PC-3 (cell line): ENCODE measurements around the gene GATC.

Experiments
- CTCF ChIP-seq: fragments of 300-600 bp; sonication (generic); conservative IDR thresholded peaks from 2 replicates; pipeline ENCODE4 v1.5.1; 2017; ENCODE audit warnings: antibody characterized with exemption, low read depth, mild to moderate bottlenecking, low read length
- EZH2phosphoT487 ChIP-seq: fragments of 300-600 bp; sonication (generic); IDR thresholded peaks from 2 replicates; pipeline ENCODE4 v1.6.1; 2018; ENCODE audit warnings: mild to moderate bottlenecking, antibody characterized with exemption, low read length, borderline replicate concordance

DNA sequence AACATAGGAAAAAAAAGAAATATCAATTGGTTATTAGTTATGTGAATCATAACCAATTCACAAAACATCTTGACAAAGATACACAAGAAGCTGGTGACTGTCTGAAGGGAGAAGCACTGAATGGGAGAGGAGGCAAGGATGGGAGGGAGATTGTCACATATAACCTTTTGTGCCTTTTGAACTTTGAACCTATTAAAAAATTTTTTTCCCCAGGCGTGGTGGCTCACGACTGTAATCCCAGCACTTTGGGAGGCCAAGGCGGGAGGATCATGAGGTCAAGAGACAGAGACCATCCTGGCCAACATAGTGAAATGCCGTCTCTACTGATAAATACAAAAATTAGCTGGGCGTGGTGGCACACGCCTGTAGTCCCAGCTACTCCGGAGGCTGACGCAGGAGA, 62.3 kb downstream of the GATC start:
- TF ChIP-seq CTCF = no peak
- TF ChIP-seq EZH2phosphoT487 = no peak
